CD14-positive monocyte (primary cell): ENCODE data around the gene NUBPL. TPM values are rescaled to one million over a fixed set of nuclear protein-coding genes. Genes with fewer than 3 reads are reported as not detected.
"Not testable (repeated sequence)": the region's sequence is repeated elsewhere in the genome, so short reads cannot be mapped to it uniquely, and the experiment has no call there.

ENCODE experiments used
- DNase-seq, 3 donors: peaks; one replicate each; pipeline ENCODE4 v3.0.0-alpha.2; 2011 to 2022
- H2AFZ ChIP-seq: 2 replicates; pipeline ENCODE4 v1.6.0; 2012; ENCODE audit warnings: mild to moderate bottlenecking, low read depth, low read length, inconsistent platforms; ENCODE audit not compliant: insufficient read depth, poor library complexity, severe bottlenecking
- H3K27ac ChIP-seq, 2 donors: 1 replicate in 1 of 2; 2 replicates in 1 of 2; pipeline ENCODE4 v1.5.1; 2012 to 2013; ENCODE audit warnings: low read length in 2 of 2, control low read depth in 1 of 2, inconsistent platforms in 1 of 2, low read depth in 1 of 2, mild to moderate bottlenecking in 1 of 2
- H3K27me3 ChIP-seq, 2 donors: one replicate each; pipeline versions ENCODE4 v1.6.0 to v1.6.1; 2011 to 2013; ENCODE audit warnings: low read length in 2 of 2; ENCODE audit not compliant: control insufficient read depth in 2 of 2, insufficient read depth in 2 of 2
- H3K36me3 ChIP-seq, 2 donors: replicated peaks in 1 of 2; 1 replicate in 1 of 2; 2 replicates in 1 of 2; pipeline versions ENCODE4 v1.5.1 to v1.6.1; 2012 to 2013; ENCODE audit warnings: low read length in 2 of 2, control low read depth in 1 of 2, inconsistent platforms in 1 of 2, mild to moderate bottlenecking in 1 of 2; ENCODE audit not compliant: insufficient read depth in 2 of 2, control insufficient read depth in 1 of 2
- H3K4me1 ChIP-seq, 2 donors: 1 replicate in 1 of 2; 2 replicates in 1 of 2; pipeline versions ENCODE4 v1.5.1 to v1.6.1; 2012 to 2013; ENCODE audit warnings: low read length in 2 of 2, control low read depth in 1 of 2, inconsistent platforms in 1 of 2, mild to moderate bottlenecking in 1 of 2, moderate library complexity in 1 of 2; ENCODE audit not compliant: insufficient read depth in 2 of 2, control insufficient read depth in 1 of 2
- H3K4me2 ChIP-seq: replicated peaks from 2 replicates; pipeline ENCODE3; 2012; ENCODE audit warnings: low read length, moderate library complexity, mild to moderate bottlenecking; ENCODE audit not compliant: poor library complexity, severe bottlenecking; ENCODE audit errors: extremely low read depth
- H3K4me3 ChIP-seq, 3 experiments: fragments of 200-600 bp in 1 of 3; sonication (generic) in 1 of 3; replicated peaks in 1 of 3; 1 replicate in 2 of 3; 2 replicates in 1 of 3; pipeline ENCODE4 v1.5.1; 2011 to 2013; ENCODE audit warnings: low read length in 3 of 3, mild to moderate bottlenecking in 3 of 3, control low read depth in 2 of 3, low read depth in 2 of 3, inconsistent platforms in 1 of 3, moderate library complexity in 1 of 3
- H3K79me2 ChIP-seq: 2 replicates; pipeline ENCODE4 v1.6.0; 2012; ENCODE audit warnings: mild to moderate bottlenecking, control low read depth, inconsistent platforms, low read length, moderate library complexity; ENCODE audit not compliant: insufficient read depth
- H3K9ac ChIP-seq: 2 replicates; pipeline ENCODE4 v1.6.0; 2017; ENCODE audit warnings: low read length, mild to moderate bottlenecking; ENCODE audit not compliant: insufficient read depth, poor library complexity, severe bottlenecking
- H3K9me3 ChIP-seq, 2 donors: replicated peaks in 1 of 2; 1 replicate in 1 of 2; 2 replicates in 1 of 2; pipeline versions ENCODE4 v1.5.1 to v1.6.1; 2012 to 2013; ENCODE audit warnings: low read length in 2 of 2, control low read depth in 1 of 2; ENCODE audit not compliant: control insufficient read depth in 1 of 2, insufficient read depth in 1 of 2
- H4K20me1 ChIP-seq: 2 replicates; pipeline ENCODE4 v1.6.0; 2012; ENCODE audit warnings: mild to moderate bottlenecking, low read length, control low read depth, moderate library complexity; ENCODE audit not compliant: insufficient read depth
- H3K27ac Mint-ChIP-seq, 7 donors: one replicate each; pipeline ENCODE4 v1.8.0; 2020; ENCODE audit warnings: mild to moderate bottlenecking in 7 of 7, mixed read lengths in 7 of 7, moderate library complexity in 6 of 7, inconsistent platforms in 2 of 7
- H3K27me3 Mint-ChIP-seq, 3 donors: one replicate each; pipeline ENCODE4 v1.8.0; 2021 to 2022; ENCODE audit warnings: low read depth in 3 of 3, mild to moderate bottlenecking in 3 of 3, mixed read lengths in 3 of 3, moderate library complexity in 3 of 3, inconsistent platforms in 1 of 3
- H3K36me3 Mint-ChIP-seq, 2 donors: one replicate each; pipeline ENCODE4 v1.8.0; 2020; ENCODE audit warnings: mixed read lengths in 2 of 2, inconsistent platforms in 1 of 2, mild to moderate bottlenecking in 1 of 2
- H3K4me1 Mint-ChIP-seq: one replicate; pipeline ENCODE4 v1.8.0; 2020; ENCODE audit warnings: mild to moderate bottlenecking, mixed read lengths
- H3K4me3 Mint-ChIP-seq, 2 donors: one replicate each; pipeline ENCODE4 v1.8.0; 2020; ENCODE audit warnings: mild to moderate bottlenecking in 2 of 2, mixed read lengths in 2 of 2, moderate library complexity in 1 of 2
- H3K9me3 Mint-ChIP-seq, 7 donors: one replicate each; pipeline ENCODE4 v1.8.0; 2020 to 2022; ENCODE audit warnings: mixed read lengths in 7 of 7, mild to moderate bottlenecking in 6 of 7, moderate library complexity in 6 of 7, inconsistent platforms in 2 of 7
- WGBS: methylation state at CpG from one replicate; pipeline ENCODE4 v1.1.5; 2013; ENCODE audit warnings: missing lambda C conversion rate; ENCODE audit not compliant: insufficient coverage; 5-methylcytosine and 5-hydroxymethylcytosine counted together
- intact Hi-C, 2 donors: fragments of 100-400 bp; cut with micrococcal nuclease; formaldehyde crosslinking; loops; one replicate each; pipeline versions ENCODE4 v1.15.0 to v1.15.1; 2023
- polyA plus RNA-seq, 3 donors: library from polyadenylated mRNA; depleted of rRNA in 1 of 3; unstranded in 2 of 3; stranded (reverse) in 1 of 3; fragments of 300-500 nt in 2 of 3; fragments of >200 nt in 1 of 3; fragmentation: Illumina TruSeq in 2 of 3; gene quantifications; 1 replicate in 2 of 3; 2 replicates in 1 of 3; pipeline ENCODE4 v1.2.3, GENCODE V29; 2012 to 2021
- TF ChIP-seq, protein P1 (sequence below): fragments of 200-600 bp; IDR thresholded peaks from one replicate; pipeline ENCODE4 v1.8.0; 2022; ENCODE audit warnings: antibody characterized with exemption, mild to moderate bottlenecking

Gene NUBPL
- polyA plus RNA-seq, 3 donors: 0.75 to 2.4 (median 2.3) TPM

DNA sequence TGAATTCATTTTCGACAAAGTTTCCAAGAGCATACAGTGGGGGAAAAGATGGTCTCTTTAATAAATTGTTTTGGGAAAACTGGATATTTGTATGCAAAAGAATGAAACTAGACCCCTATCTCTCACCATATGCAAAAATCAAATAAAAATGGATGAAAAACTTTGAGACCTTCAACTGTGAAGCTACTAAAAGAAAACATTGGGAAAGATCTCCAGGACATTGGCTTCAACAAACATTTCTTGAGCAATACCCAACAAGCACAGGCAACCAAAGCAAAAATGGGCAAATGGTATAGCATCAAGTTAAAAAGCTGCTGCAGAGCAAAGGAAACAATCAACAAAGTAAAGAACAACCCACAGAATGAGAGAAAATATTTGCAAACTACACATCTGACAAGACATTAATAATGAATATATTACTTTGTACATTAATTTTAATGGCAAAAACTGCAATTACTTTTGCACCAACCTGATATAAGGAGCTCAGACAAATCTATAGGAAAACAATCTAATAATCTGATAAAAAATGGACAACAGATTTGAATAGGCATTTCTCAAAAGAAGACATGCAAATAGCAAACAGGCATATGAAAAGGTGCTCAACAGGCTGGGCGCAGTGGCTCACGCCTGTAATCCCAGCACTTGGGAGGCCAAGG is 50.7 kb downstream of the NUBPL start:
- WGBS: 100% methylated on average over 2 of the region's 3 CpGs
- H3K9me3 ChIP-seq: peaks cover 0 to 9% of the 10 kb centered on the region in 2 donors

DNA sequence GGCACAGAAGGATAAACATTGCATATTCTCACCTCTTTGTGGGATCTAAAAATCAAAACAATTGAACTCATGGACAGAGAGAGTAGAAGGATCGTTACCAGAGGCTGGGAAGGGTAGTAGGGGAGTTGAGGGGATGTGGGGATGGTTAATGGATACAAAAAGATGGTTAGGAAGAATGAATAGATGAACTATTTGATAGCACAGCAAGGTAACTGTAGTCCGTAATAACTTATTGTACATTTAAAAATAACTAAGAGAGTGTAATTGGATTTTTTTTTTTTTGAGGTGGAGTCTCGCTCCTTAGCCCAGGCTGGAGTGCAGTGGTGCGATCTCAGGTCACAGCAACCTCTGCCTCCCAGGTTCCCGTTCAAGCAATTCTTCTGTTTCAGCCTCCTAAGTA is 52.0 kb downstream of the NUBPL start:
- peaks cover 0 to 2% of the 10 kb centered on the region in 2 donors for H3K36me3 Mint-ChIP-seq
- no CpG with 5 or more reads among the region's 5 CpGs for WGBS
- H3K27me3 ChIP-seq: no peaks in the 10 kb centered on the region
- H3K9ac ChIP-seq: no peak overlapping the region
- H3K4me1 Mint-ChIP-seq: no peaks in the 10 kb centered on the region
- intact Hi-C loops: no loop called here
- H3K4me2 ChIP-seq: no peak overlapping the region
- H3K4me1 ChIP-seq: no peaks in the 10 kb centered on the region
- TF ChIP-seq, protein P1, sequence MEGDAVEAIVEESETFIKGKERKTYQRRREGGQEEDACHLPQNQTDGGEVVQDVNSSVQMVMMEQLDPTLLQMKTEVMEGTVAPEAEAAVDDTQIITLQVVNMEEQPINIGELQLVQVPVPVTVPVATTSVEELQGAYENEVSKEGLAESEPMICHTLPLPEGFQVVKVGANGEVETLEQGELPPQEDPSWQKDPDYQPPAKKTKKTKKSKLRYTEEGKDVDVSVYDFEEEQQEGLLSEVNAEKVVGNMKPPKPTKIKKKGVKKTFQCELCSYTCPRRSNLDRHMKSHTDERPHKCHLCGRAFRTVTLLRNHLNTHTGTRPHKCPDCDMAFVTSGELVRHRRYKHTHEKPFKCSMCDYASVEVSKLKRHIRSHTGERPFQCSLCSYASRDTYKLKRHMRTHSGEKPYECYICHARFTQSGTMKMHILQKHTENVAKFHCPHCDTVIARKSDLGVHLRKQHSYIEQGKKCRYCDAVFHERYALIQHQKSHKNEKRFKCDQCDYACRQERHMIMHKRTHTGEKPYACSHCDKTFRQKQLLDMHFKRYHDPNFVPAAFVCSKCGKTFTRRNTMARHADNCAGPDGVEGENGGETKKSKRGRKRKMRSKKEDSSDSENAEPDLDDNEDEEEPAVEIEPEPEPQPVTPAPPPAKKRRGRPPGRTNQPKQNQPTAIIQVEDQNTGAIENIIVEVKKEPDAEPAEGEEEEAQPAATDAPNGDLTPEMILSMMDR: no peak
- no peak overlapping the region for H3K4me3 ChIP-seq
- H3K27ac ChIP-seq: no peak overlapping the region
- no peak overlapping the region for H2AFZ ChIP-seq
- H3K36me3 ChIP-seq: no peaks in the 10 kb centered on the region
- H3K9me3 ChIP-seq: peaks cover 0 to 9% of the 10 kb centered on the region in 2 donors
- H3K27me3 Mint-ChIP-seq: peaks cover 0 to 1% (median 0%) of the 10 kb centered on the region in 3 donors
- DNase-seq: no peak
- H3K79me2 ChIP-seq: no peaks in the 10 kb centered on the region
- no peak overlapping the region for H3K27ac Mint-ChIP-seq
- no peak overlapping the region for H3K4me3 Mint-ChIP-seq
- H3K9me3 Mint-ChIP-seq: peaks cover 4 to 32% (median 21%) of the 10 kb centered on the region in 7 donors
- no peaks in the 10 kb centered on the region for H4K20me1 ChIP-seq

More for the DNA sequence above, 50.7 kb downstream of the NUBPL start:
- Mint-ChIP-seq H3K27ac (no peak overlapping the region), H3K4me1 (no peaks in the 10 kb centered on the region), H3K9me3 (peaks cover 8 to 34% (median 27%) of the 10 kb centered on the region in 7 donors), H3K4me3 (no peak overlapping the region), H3K36me3 (peaks cover 2 to 6% of the 10 kb centered on the region in 2 donors), H3K27me3 (peaks cover 0 to 1% (median 0%) of the 10 kb centered on the region in 3 donors)
- Histone ChIP-seq H2AFZ (no peak overlapping the region), H3K27ac (no peak overlapping the region), H3K79me2 (no peaks in the 10 kb centered on the region), H3K4me3 (no peak overlapping the region), H3K36me3 (no peaks in the 10 kb centered on the region), H3K27me3 (no peaks in the 10 kb centered on the region), H3K4me2 (no peak overlapping the region), H4K20me1 (no peaks in the 10 kb centered on the region), H3K4me1 (no peaks in the 10 kb centered on the region), H3K9ac (no peak overlapping the region)
- intact Hi-C loops: no loop called here
- TF ChIP-seq, protein P1: no peak
- DNase-seq: no peak

DNA sequence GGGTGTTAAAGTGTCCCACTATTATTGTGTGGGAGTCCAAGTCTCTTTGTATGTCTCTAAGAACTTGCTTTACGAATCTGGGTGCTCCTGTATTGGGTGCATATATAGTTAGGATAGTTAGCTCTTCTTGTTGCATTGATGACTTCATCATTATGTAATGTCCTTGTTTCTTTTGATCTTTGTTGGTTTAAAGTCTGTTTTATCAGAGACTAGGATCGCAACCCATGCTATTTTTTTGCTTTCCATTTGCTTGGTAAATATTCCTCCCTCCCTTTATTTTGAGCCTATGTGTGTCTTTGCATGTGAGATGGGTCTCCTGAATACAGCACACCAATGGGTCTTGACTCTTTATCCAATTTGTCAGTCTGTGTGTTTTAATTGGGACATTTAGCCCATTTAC is 57.7 kb downstream of the NUBPL start:
- H3K79me2 ChIP-seq, H3K27ac ChIP-seq, H3K4me1 Mint-ChIP-seq, H3K4me2 ChIP-seq, H3K4me1 ChIP-seq, H3K4me3 Mint-ChIP-seq, H4K20me1 ChIP-seq, H3K27ac Mint-ChIP-seq, H3K27me3 ChIP-seq, intact Hi-C loops, H3K36me3 Mint-ChIP-seq, H2AFZ ChIP-seq, DNase-seq, H3K4me3 ChIP-seq, H3K27me3 Mint-ChIP-seq, H3K36me3 ChIP-seq, H3K9ac ChIP-seq: not testable (repeated sequence)
- H3K9me3 Mint-ChIP-seq: peaks cover 19 to 58% (median 45%) of the 10 kb centered on the region in 7 donors
- WGBS: no CpG with 5 or more reads among the region's 2 CpGs
- peaks cover 30 to 35% of the 10 kb centered on the region in 2 donors for H3K9me3 ChIP-seq
